Measurements from ENCODE around the gene GPR156.

The GPR156 gene

GRCh38 chr3:120214176-120214575 lies 70.8 kb downstream of the GPR156 start:
- H3K4me3 ChIP-seq (ENCODE audit: low read depth, low read length): no peak overlapping the region
- TF ChIP-seq, protein P1, sequence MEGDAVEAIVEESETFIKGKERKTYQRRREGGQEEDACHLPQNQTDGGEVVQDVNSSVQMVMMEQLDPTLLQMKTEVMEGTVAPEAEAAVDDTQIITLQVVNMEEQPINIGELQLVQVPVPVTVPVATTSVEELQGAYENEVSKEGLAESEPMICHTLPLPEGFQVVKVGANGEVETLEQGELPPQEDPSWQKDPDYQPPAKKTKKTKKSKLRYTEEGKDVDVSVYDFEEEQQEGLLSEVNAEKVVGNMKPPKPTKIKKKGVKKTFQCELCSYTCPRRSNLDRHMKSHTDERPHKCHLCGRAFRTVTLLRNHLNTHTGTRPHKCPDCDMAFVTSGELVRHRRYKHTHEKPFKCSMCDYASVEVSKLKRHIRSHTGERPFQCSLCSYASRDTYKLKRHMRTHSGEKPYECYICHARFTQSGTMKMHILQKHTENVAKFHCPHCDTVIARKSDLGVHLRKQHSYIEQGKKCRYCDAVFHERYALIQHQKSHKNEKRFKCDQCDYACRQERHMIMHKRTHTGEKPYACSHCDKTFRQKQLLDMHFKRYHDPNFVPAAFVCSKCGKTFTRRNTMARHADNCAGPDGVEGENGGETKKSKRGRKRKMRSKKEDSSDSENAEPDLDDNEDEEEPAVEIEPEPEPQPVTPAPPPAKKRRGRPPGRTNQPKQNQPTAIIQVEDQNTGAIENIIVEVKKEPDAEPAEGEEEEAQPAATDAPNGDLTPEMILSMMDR (IDR thresholded peaks at IDR 0.05; ENCODE audit: borderline replicate concordance, insufficient read depth, low read depth, low read length): no peak

GRCh38 chr3:120212505-120212904 lies 72.5 kb downstream of the GPR156 start:
- no peak overlapping the region for H3K4me3 ChIP-seq (ENCODE audit: low read depth, low read length)
- TF ChIP-seq, protein P1 (IDR thresholded peaks at IDR 0.05; ENCODE audit: borderline replicate concordance, insufficient read depth, low read depth, low read length): no peak

DNA sequence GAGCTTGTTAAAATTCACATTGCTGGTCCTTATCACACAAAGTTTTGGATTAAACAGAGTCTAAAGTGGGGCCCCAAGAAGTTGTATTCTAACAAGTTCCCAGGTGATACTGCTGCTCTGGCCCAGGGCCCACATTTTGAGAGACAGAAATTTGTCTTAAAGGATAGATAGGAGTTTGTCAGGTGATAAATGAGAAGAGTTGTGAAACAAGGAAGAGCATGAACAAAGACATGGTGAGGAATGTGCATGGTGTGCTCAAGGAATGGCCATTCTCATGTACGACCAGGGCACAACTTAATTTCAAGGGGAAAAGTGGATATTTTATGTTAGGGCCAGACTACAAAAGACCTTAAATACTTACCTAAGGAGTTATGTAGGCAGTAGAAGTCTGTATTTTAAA lies 75.6 kb downstream of the GPR156 start:
- H3K4me3 ChIP-seq (ENCODE audit: low read depth, low read length): no peak overlapping the region
- TF ChIP-seq, protein P1 (IDR thresholded peaks at IDR 0.05; ENCODE audit: borderline replicate concordance, insufficient read depth, low read depth, low read length): no peak

DNA sequence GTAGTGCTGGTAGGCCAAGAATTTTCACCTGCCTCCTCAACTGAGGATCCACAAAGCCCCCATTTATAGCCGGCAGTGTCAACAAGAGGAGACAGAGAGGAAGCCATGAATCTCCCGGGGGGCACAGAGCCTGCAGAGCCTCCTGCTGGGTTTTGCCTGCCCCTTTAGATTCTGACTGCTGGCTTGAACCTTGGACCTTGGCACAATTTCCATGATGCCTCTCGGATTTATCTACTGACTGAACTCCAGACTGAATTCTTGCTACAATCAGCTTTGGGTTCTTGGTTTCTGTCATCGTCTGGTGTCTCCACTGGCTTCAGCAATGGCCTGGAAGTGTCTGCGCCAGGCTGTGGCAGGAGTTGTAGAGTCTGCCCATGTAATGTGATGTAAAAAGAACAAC lies 80.7 kb downstream of the GPR156 start:
- TF ChIP-seq, protein P1 (IDR thresholded peaks at IDR 0.05; ENCODE audit: borderline replicate concordance, insufficient read depth, low read depth, low read length): no peak
- H3K4me3 ChIP-seq (ENCODE audit: low read depth, low read length): no peak overlapping the region

DNA sequence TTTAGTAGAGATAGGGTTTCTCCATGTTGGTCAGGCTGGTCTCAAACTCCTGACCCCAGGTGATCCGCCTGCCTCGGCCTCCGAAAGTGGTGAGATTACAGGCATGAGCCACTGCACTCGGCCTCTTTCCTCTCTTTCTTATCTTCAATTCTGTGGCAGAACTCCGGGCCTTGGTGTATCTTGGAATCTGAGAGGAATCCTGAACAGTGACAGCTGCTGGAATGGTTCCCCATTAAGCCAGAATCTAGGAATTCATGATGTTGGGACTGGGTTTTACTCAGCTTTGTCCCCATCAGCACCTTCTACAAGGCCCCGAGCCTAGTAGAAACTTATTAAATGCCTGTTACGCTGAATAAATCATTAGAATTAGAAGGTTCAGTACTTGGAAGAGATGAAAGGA lies 81.4 kb downstream of the GPR156 start:
- no peak overlapping the region for H3K4me3 ChIP-seq (ENCODE audit: low read depth, low read length)
- TF ChIP-seq, protein P1 (IDR thresholded peaks at IDR 0.05; ENCODE audit: borderline replicate concordance, insufficient read depth, low read depth, low read length): no peak

- TF ChIP-seq, protein P1 (IDR thresholded peaks at IDR 0.05; ENCODE audit: borderline replicate concordance, insufficient read depth, low read depth, low read length): no peak
- H3K4me3 ChIP-seq (ENCODE audit: low read depth, low read length): no peak overlapping the region
Observed at GRCh38 chr3:120203016-120203415, 82.0 kb downstream of the GPR156 start.

DNA sequence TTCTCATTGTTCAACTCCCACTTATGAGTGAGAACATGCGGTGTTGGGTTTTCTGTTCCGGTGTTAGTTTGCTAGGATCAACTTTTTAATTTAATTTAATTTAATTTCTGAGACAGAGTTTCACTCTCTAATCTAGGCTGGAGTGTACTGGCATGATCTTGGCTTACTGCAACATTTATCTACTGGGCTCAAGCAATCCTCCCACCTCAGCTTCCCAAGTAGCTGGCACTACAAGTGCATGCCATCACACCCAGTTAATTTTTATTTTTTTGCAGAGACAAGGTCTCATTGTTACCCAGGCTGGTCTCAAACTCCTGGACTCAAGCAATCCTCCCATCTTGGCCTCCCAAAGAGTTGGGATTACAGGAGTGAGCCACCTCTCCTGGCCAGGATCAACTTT lies 82.7 kb downstream of the GPR156 start:
- H3K4me3 ChIP-seq (ENCODE audit: low read depth, low read length): no peak overlapping the region
- TF ChIP-seq, protein P1 (IDR thresholded peaks at IDR 0.05; ENCODE audit: borderline replicate concordance, insufficient read depth, low read depth, low read length): no peak
